Testis (tissue), 3 donors: Measurements from ENCODE around the gene GINS2. TPM values are rescaled to one million over a fixed set of nuclear protein-coding genes. Genes with fewer than 3 reads are reported as not detected.

Experiments
- DNase-seq: peaks from one replicate; pipeline ENCODE4 v3.0.0-alpha.2; 2019
- H3K27ac ChIP-seq, 2 donors: fragments of 200-600 bp; sonication (generic); one replicate each; pipeline ENCODE4 v1.5.1; 2019
- H3K27me3 ChIP-seq: fragments of 200-600 bp; sonication (generic); one replicate; pipeline ENCODE4 v1.5.1; 2019
- H3K36me3 ChIP-seq: fragments of 200-600 bp; sonication (generic); one replicate; pipeline ENCODE4 v1.5.1; 2017; ENCODE audit warnings: low read depth; ENCODE audit errors: missing control alignments
- H3K4me1 ChIP-seq: fragments of 200-600 bp; sonication (generic); one replicate; pipeline ENCODE4 v1.5.1; 2019
- H3K4me3 ChIP-seq, 2 donors: fragments of 200-600 bp; sonication (generic); one replicate each; pipeline ENCODE4 v1.5.1; 2017 to 2019
- H3K9me3 ChIP-seq: fragments of 200-600 bp; sonication (generic); one replicate; pipeline ENCODE4 v1.5.1; 2017
- POLR2A ChIP-seq: fragments of 450-650 bp; IDR thresholded peaks from one replicate; pipeline ENCODE4 v1.6.1; 2017; ENCODE audit warnings: antibody characterized with exemption, mild to moderate bottlenecking, moderate library complexity
- WGBS, 2 donors: methylation state at CpG; one replicate each; pipeline ENCODE4 v1.1.5; 2018; 5-methylcytosine and 5-hydroxymethylcytosine counted together
- intact Hi-C: fragments of 100-400 bp; cut with DNase I; formaldehyde crosslinking; loops from one replicate; pipeline ENCODE4 v1.15.1; 2023; ENCODE audit warnings: low total_unique reads
- polyA plus RNA-seq: library from polyadenylated mRNA; stranded (reverse); fragments of 350-450 nt; fragmentation: Illumina TruSeq; extraction: RNeasy Lipid Tissue Mini Kit (QIAGEN cat#74804); gene quantifications from one replicate; pipeline ENCODE4 v1.2.3, GENCODE V29; 2014; ENCODE audit warnings: low read depth, low replicate concordance; ENCODE audit not compliant: insufficient read depth
- total RNA-seq, 2 donors: library from RNA; depleted of rRNA; stranded (reverse); fragments of >200 nt; gene quantifications; one replicate each; pipeline ENCODE4 v1.2.3, GENCODE V29; 2016
- TF ChIP-seq, protein P1 (sequence below), 3 experiments: fragments of 450-650 bp in 2 of 3; fragments of 200-600 bp in 1 of 3; sonication (generic) in 1 of 3; IDR thresholded peaks; one replicate each; pipeline ENCODE4 v1.5.1; 2016 to 2019; ENCODE audit warnings: antibody characterized with exemption in 3 of 3, mild to moderate bottlenecking in 2 of 3, moderate library complexity in 1 of 3

The GINS2 gene
- total and polyA plus RNA-seq, 3 donors from 2014 or later: 8.9 to 13.8 (median 11.8) TPM

DNA sequence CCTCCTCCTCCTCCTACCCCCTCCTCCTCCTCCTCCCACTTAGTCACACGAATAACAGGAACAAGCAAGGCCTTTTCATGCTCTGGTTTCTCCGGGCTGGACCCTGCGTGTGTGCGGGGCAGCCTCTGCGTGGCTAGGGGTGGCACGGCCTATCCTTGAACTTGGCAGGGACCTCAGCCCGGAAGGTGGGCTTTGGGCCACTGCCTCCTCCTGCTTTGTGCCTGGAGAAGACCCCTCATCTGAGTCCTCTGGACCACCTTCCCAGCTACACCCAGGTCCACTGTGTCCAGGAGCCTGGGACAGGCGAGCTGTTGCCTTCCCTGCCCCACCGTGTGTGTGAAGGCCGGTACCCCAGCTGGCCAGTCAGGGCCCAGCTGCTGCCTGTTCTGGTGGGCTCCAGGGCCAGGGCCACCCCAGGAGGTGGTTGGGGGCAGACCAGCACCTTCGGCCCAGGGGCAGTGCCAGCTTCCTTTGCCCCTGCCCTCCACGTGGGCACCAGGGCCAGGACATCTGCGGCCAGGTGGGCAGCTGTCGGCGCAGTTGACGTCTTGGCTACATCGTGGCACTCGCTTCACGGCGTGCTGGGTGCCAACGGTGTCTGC lies 35.4 kb downstream of the GINS2 start:
- intact Hi-C loops: no loop called here
- H3K4me3 ChIP-seq: no peak overlapping the region
- 69 to 93% methylated on average over 3 to 20 of the region's 21 CpGs for WGBS, 2 donors
- TF ChIP-seq, protein P1, sequence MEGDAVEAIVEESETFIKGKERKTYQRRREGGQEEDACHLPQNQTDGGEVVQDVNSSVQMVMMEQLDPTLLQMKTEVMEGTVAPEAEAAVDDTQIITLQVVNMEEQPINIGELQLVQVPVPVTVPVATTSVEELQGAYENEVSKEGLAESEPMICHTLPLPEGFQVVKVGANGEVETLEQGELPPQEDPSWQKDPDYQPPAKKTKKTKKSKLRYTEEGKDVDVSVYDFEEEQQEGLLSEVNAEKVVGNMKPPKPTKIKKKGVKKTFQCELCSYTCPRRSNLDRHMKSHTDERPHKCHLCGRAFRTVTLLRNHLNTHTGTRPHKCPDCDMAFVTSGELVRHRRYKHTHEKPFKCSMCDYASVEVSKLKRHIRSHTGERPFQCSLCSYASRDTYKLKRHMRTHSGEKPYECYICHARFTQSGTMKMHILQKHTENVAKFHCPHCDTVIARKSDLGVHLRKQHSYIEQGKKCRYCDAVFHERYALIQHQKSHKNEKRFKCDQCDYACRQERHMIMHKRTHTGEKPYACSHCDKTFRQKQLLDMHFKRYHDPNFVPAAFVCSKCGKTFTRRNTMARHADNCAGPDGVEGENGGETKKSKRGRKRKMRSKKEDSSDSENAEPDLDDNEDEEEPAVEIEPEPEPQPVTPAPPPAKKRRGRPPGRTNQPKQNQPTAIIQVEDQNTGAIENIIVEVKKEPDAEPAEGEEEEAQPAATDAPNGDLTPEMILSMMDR (IDR thresholded peaks at IDR 0.05): no peak
- no peak for TF ChIP-seq POLR2A
- H3K9me3 ChIP-seq: no peaks in the 10 kb centered on the region
- no peaks in the 10 kb centered on the region for H3K36me3 ChIP-seq
- H3K4me1 ChIP-seq: peaks cover 30% of the 10 kb centered on the region
- no peaks in the 10 kb centered on the region for H3K27me3 ChIP-seq
- H3K27ac ChIP-seq: peak overlapping the region; percentile 9 to 53
- no peak for DNase-seq

DNA sequence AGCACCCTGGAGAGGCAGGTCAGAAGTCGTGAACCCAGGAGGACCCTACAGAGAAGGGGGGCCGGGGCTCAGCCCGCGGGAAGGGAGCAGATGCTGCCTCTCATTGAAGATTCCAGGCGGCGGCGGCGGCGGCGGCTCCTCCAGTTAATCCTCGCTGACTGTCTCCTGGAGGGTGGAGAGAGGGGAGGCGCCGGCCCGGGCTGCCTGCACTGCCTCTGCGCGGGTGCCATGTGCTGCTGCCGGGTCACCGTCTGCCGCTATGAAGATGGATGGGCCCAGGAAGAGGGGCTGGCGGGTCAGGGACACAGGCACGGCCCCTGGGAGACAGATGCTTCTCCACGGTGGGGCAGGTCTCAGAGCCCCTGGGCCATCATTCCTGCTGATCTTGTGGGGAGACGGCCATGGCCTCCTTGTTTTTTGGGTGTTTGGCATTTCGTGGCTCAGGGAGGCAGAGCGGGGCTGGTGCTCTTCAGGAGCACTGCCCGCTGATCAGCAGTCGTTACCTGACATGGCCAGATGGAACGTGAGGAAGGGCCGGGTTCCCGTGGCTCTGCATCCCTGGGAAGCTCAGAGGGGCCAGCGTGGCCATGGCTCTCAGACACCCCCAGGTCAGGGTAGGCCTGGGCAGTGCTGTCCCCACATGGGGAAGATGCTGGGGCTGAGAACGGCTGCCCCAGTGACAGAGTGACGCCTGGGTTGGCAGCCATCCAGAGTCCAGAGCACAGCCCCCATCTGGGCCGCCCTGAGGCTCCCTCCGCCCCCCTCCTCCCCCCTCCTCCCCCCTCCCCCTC lies 36.1 kb downstream of the GINS2 start:
- Histone ChIP-seq H3K27me3 (no peaks in the 10 kb centered on the region), H3K9me3 (no peaks in the 10 kb centered on the region), H3K27ac (peak overlapping the region; percentile 3 to 66), H3K36me3 (no peaks in the 10 kb centered on the region), H3K4me3 (no peak overlapping the region), H3K4me1 (peaks cover 30% of the 10 kb centered on the region)
- TF ChIP-seq POLR2A: no peak
- TF ChIP-seq, protein P1 (IDR thresholded peaks at IDR 0.05): no peak
- intact Hi-C loops: no loop called here
- WGBS, 2 donors: 35 to 68% methylated on average over 23 to 35 of the region's 35 CpGs
- peak; percentile 74 for DNase-seq

DNA sequence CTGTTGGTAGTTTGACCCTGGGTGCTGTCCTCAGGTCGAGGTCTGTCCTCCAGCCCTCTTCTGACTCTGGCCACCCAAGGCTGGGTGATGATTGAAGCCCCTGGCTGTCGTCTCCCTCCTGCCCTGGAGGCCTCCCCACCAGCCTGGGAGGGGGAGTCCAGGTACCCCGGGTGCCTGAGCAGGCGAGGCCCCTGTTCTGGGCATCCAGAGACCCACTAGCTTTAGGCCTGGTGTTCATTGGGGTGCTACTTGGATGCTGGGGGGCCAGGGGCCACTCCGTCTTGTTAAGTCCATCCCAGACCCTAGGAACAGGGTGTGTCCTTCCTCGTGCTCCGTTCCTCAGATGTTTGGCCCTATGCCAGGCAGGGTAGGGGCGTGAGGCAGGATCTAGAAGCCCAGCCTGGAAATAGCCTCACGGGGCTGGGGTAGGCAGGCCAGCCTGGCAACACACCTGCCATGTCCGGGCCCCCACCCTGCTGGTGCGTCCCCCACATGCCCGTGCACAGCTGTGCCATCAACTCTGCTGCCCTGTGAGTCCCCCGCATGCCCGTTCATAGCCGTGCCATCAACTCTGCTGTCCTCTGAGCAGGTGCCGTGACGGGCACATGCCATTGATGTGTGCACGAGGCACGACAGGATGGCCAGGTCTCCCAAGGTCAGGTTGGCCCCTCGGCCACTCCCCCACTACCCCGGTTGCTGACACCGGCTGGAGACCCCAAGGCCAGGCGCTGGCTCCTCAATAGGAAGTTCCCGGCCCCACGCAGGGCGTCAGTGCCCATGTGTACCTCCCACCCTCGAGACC lies 36.9 kb downstream of the GINS2 start:
- peak overlapping the region in 1 of 2 donors; percentile 66 for H3K27ac ChIP-seq
- DNase-seq: peak; percentile 48
- WGBS, 2 donors: 36 to 56% methylated on average over 10 to 27 of the region's 27 CpGs
- no peaks in the 10 kb centered on the region for H3K36me3 ChIP-seq
- no peak overlapping the region for H3K4me3 ChIP-seq
- TF ChIP-seq, protein P1 (IDR thresholded peaks at IDR 0.05): no peak
- no peak for TF ChIP-seq POLR2A
- no peaks in the 10 kb centered on the region for H3K27me3 ChIP-seq
- intact Hi-C loops: no loop called here
- no peaks in the 10 kb centered on the region for H3K9me3 ChIP-seq
- H3K4me1 ChIP-seq: peaks cover 30% of the 10 kb centered on the region

DNA sequence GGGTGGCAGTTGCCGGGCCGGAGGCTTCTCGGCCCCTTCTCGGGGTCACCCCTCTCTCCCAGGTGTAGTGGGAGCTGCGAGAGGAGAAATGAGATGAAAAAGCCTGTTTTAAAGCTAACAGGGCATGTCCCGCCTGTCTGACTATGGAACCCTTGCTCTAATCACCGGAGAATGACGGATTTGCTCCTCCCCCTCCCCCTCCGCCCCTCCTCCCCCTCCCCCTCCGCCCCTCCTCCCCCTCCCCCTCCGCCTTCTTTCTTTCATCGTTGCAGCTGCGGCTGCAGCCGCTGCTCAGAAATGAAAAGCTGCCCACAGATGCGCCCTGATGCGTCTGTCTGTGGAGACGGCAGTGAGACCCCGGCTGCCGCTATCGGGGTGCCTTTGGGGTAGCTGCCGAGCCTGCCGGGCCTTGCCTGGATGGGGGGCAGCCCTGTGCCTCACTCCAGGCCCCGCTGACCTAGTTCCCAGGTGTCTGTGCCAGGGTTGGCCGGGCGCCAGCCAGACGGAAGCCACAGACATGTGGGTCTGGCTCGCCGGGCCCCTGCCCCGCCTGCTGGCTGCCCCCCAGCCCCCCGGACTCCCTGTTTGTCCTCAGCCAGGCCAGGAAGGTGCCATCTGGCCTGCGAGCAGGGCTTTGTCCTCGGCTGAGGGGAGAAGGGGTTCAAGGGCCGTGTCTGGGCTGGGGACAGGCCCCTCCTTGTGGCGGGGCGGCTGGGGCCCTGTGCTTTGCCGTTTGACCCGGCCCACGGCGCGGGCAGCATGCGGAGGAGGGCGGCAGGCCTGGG lies 37.7 kb downstream of the GINS2 start:
- TF ChIP-seq POLR2A: no peak
- TF ChIP-seq, protein P1 (IDR thresholded peaks at IDR 0.05): no peak
- H3K4me3 ChIP-seq: no peak overlapping the region
- H3K4me1 ChIP-seq: peaks cover 30% of the 10 kb centered on the region
- no peaks in the 10 kb centered on the region for H3K9me3 ChIP-seq
- H3K27ac ChIP-seq: peak overlapping the region in 1 of 2 donors; percentile 28
- H3K27me3 ChIP-seq: no peaks in the 10 kb centered on the region
- no peaks in the 10 kb centered on the region for H3K36me3 ChIP-seq
- intact Hi-C loops: no loop called here
- 53 to 63% methylated on average over 8 to 41 of the region's 42 CpGs for WGBS, 2 donors
- no peak for DNase-seq
